HG02798 (cell line): Measurements from ENCODE around the gene ABCA2.

Source experiments
- ATAC-seq: cut with Tn5 transposase; IDR thresholded peaks from one replicate; pipeline ENCODE4 v1.9.1; 2021; ENCODE audit warnings: mild to moderate bottlenecking; ENCODE audit not compliant: unreplicated experiment, poor library complexity

The ABCA2 gene

GRCh38 chr9:136970361-136970760 is 57.7 kb downstream of the ABCA2 start:
- no peak for ATAC-seq

GRCh38 chr9:136969774-136970173 is 58.3 kb downstream of the ABCA2 start:
- no peak for ATAC-seq

GRCh38 chr9:136969150-136969549 is 58.9 kb downstream of the ABCA2 start:
- ATAC-seq = no peak

DNA sequence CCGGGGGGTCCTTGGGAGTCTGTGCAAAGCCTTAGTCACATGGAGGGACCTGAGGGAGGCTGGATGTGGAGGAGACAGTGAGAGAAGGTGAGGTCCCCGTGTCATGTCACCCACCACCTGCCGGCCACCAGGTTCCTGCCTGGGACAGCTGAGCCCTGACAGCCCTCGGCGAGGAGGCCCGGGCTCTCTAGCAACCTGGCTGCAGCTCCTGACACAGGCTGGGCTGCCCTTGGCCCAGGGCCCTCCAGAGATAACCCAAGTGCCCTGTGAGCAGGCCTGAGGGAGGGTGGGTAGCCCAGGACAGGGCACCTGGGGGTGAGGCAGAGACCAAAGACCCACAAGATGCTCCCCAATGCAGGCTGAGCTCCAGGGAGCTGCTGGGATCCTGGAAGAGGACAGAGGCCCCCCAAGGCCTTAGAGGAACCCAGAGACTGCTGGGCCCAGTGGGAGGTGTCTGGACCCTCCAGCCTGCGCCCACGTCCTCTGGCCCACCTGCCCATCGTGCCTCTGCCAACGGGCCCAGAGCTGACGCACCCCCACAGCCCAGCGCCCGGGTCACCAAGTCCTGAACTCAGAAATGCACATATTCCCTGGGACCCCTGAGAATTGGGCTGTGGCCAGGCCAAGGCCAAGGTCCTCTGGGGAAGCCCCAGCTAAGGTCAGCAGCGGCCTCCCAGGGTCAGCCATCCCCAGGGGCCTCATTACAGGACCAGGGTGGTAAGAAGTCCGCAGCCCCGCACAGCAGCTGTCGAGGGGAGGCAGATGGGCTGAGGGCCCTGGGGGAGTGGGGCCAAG is 59.5 kb downstream of the ABCA2 start:
- no peak for ATAC-seq

DNA sequence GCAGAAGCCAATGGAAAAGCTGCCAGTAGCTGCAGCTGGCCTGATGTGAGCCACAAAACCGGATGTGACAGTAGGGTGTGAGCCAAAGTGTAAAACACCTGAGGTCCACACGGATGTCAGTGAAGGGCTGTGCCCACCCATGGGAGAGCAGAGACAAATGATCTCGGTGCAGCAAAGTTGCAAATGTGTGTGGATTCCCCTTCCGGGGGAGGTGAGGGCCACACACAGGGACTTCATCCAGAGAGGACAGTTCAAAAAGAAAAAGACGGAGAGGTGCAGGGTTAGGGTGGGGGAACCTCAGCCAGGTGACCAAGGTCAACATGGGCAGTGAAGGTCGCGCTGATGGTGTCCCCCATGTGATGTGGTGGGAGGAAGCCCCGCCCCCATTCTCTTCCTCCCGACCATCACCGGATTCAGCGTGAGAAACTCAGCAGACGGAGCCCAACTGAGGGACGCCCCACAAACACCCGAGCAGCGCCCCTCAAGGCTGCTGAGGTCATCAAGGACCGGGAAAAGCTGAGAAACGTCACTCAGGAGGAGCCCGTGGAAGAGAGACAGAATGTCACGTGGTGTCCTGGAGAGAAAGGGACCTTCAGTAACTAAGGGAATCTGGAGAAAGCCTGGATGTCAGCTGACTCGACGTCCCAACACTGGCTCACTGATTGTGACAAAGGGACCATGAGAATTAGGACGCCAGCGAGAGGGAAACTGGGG is 62.1 kb downstream of the ABCA2 start:
- ATAC-seq = no peak

DNA sequence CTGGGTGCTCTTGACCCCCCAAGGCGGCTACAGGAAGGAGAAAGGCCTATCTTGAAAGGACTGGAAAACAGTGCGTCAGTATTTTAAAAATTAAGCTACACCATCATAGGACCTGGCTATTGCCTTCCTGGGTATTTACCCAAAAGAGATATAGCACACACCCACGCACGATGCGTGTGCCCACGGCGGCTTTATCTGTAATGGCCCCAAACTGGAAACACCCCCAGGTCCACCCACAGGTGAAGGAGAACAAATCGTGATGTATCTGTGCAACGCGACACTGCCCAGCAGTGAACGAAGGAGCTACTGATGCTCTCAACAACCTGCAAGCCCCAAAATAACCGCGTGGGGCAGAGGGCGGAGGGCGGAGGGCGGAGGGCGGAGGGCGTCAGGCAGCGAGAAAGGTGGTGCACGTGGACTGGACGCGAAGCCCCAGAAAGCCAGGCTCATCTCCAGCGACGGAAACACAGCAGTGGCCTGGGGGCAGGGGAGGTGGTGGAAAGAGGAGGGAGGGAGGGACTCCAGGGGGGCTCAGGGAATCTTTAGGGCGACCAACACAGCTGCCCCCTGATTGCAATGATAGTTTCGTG is 63.1 kb downstream of the ABCA2 start:
- ATAC-seq = no peak

DNA sequence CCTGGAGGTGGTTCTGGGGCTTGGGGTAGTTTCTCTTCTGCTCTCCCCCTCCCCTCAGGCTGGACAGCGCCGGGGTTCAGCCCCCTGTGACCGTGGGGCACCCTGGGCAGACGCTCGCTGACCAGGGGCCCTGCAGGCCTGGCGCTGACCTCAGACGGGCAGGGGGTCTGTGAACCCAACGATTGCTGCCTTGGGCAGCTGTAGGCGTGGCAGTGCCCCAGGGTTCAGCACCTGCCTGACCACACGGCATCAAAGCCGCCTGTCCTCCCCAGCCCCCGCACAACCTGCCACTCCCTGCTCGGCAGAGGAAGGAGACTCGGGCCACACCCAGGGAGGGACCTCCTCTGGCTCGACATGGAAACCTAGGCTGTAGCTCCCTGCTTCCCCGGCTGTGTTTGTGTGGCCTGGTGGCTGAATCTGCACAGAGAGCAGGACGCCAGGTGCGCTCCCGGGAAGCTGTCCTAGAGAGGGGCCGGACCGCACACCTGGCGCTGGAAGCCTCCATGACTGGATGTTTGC is 63.8 kb downstream of the ABCA2 start:
- no peak for ATAC-seq

- ATAC-seq = no peak
Observed at GRCh38 chr9:136963751-136964150, 64.3 kb downstream of the ABCA2 start.

DNA sequence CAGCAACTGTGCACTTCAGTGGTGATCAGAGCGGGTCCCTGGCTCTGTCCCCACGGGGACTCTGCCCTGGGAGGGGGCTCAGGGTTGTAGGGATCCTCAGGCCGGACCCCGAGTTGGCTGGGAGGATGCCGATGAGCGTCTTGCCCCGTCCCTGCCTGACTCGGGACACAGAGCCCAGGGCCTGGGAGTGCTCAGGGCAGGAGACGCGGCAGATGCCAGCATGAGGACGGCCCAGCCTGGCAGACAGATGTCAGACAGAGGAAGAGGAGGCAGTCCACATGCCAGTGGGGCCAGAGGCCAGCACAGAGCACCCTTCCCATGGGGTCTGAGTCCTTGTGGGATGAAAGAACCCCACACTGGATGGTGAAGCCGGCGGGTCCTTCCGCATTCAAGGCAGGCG is 64.7 kb downstream of the ABCA2 start:
- ATAC-seq = no peak

GRCh38 chr9:136962701-136963248 is 65.3 kb downstream of the ABCA2 start:
- ATAC-seq = no peak

GRCh38 chr9:136962163-136962562 is 65.9 kb downstream of the ABCA2 start:
- ATAC-seq = no peak

DNA sequence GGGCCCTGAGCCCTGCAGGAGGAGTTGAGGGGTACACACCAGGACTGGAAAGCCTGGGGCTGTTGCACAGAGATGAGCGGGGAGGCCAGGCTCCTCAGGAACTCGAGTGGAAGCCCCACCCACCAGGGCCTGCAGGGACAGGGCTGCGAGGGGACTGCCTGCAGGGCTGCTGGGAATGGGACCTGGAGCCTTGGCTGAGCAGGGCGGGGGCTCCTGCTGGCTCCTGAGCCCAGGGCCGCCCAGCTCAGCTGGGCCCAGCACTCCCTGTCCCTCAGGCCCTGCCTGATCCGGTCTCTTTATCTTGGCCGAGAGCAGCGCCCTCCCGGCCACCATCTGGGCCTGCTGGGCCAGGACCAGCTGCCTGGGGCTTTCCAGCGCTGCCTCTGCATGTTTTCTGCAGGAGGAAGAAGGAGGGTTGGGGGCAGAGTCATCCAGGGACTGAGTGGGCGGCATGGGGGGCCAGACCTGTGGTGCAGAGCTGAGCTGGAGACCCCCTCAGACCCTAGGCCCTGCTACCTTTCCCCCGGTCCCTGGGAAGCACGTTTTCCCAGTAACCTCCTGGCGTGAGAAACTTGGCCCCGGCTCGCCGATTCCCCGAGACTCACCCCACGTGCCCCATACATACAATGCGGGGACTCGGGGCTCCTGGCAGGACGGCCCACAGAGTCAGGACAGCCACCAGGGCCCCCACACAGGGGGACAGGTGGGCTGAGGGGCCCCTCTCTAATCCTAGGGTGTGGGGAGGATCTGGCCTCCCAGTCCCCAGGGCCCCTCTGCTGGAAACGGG is 66.6 kb downstream of the ABCA2 start:
- ATAC-seq = no peak

GRCh38 chr9:136960938-136961275 is 67.1 kb downstream of the ABCA2 start:
- no peak for ATAC-seq

DNA sequence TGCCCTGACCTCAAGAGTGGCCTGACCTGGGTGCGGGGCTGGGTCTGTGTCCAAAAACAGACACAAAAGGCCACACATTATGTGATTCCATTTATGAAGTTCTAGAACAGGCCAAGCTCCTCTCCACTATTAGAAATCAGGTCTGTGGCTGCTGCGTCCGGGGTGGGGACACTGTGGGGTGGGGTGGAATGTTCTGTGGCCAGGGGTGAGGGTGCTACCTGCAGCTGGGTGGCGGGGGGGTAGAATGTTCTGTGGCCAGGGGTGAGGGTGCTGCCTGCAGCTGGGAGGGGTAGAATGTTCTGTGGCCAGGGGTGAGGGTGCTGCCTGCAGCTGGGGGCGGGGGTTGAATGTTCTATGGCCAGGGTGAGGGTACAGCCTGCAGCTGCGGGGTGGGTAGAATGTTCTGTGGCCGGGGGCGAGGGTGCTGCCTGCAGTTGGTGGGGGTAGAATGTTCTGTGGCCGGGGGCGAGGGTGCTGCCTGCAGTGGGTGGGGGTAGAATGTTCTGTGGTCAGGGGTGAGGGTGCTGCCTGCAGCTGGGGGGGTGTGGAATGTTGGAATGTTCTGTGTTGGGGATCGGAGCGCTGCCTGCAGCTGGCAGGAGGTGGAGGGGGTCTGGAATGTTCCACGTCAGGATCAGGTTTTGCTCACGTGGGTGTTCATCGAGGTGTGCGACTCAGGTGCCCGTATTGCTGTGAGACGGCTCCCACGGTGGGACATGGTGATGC is 67.7 kb downstream of the ABCA2 start:
- ATAC-seq = no peak

DNA sequence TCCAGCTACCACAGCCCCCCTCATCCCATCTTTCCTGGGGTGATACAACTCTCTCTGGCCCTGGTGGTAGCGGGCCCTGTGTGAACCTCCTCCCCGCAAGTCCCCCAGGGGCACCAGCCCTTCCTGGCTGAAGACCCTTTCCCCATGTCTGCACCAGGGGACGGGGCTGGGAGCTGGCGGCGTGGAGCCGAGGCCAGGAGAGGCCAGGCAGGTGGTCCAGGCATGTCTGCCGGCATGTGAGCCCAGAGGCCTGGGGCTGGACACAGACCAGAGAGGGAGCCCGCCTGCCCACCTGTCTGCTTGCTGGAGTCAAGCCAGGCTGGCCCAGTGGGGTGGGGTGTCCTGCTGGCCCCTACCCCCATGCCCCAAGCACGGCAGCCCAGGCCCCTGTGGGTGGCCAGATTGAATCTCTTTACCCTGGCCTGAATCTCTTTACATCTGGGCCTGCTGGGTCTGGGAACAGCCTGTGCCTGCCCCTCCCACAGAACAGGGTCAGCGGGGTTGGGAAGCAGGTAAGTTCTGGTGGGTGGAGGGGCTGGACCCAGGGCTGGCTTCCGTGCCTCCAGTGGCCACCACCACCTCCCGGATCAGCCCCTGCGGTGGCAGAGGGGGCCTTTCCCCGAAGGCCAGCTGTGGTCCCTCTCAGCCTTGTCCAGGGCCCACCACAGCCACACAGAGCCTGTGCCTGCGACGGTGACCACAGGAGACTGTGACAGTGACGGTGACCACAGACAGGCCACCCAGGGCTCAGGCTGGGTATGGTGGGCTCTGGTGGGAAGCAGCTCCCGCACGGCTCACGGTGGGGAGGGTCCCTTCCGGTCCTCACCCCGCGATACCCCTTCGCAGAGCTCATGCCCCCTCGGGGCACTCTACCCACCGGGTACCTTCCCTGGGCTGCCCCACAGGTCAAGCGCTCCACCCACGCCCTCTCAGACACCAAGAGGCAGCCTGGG is 68.9 kb downstream of the ABCA2 start:
- no peak for ATAC-seq

DNA sequence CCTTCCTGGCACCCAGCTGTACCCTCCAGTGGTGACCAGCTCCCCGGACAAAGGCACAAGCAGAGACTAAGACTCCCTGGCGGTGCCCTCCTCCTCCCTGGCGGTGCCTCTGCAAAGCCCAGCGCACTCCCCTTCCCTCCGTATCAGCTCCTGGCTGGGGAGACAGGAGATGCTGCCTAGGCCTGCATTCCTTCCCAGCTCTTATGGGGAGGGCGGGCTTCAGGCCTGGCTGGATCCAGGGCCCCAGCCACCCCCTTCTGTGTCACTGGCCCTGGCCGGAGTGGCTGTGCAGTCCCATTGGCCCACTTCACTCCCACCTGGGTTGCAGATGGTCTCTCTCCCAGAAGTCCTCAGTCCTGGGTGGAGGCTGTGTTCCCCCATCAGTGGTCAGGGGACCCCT is 69.6 kb downstream of the ABCA2 start:
- ATAC-seq = no peak

GRCh38 chr9:136957901-136958300 is 70.1 kb downstream of the ABCA2 start:
- no peak for ATAC-seq

DNA sequence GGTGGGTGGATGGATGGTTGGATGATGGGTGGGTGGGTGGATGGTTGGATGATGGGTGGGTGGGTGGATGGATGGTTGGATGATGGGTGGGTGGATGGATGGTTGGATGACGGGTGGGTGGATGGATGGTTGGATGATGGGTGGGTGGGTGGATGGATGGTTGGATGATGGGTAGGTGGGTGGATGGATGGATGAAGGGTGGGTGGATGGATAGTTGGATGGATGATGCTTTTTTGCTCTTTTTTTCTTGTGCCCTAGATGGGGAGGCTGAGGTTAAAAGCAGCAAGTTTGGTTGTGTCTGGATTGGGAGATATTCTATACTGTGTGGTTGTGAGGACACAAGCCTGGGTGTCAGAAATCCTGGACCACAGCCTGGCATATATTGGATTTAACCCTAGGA is 70.6 kb downstream of the ABCA2 start:
- no peak for ATAC-seq
